GM21515 (cell line): ENCODE data around the gene RABL6.

ENCODE experiments used
- ATAC-seq: cut with Tn5 transposase; IDR thresholded peaks from one replicate; pipeline ENCODE4 v1.9.1; 2021; ENCODE audit not compliant: unreplicated experiment

The RABL6 gene

DNA sequence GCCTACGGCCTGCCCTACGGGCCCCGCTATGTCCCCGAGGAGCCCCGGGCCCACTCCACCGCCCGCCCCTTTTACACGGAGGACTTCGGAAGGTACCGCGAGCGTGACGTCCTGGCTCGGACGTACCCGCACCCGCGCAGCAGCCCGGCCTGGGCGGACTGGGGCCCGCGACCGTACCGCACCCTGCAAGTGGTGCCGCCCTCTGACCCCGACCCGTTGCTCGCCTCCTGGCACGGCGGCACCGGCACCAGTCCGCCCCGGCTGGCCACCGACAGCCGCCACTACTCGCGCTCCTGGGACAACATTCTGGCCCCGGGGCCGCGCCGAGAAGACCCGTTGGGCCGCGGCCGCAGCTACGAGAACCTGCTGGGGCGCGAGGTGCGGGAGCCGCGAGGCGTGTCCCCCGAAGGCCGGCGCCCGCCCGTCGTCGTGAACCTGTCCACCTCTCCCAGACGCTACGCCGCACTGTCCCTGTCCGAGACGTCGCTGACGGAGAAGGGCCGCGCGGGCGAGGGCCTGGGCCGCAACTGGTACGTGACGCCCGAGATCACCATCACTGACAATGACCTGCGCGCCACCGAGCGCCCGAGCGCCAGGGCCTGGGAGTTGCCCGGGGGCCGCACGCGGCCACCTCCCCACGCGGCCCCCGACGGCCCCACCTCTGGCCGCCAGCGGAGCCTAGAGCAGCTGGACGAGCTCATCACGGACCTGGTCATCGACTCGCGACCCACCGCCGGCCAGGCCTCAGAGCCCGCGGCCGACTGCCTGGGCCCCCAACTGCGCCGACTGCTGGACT lies 37.9 kb downstream of the RABL6 start:
- no peak for ATAC-seq

DNA sequence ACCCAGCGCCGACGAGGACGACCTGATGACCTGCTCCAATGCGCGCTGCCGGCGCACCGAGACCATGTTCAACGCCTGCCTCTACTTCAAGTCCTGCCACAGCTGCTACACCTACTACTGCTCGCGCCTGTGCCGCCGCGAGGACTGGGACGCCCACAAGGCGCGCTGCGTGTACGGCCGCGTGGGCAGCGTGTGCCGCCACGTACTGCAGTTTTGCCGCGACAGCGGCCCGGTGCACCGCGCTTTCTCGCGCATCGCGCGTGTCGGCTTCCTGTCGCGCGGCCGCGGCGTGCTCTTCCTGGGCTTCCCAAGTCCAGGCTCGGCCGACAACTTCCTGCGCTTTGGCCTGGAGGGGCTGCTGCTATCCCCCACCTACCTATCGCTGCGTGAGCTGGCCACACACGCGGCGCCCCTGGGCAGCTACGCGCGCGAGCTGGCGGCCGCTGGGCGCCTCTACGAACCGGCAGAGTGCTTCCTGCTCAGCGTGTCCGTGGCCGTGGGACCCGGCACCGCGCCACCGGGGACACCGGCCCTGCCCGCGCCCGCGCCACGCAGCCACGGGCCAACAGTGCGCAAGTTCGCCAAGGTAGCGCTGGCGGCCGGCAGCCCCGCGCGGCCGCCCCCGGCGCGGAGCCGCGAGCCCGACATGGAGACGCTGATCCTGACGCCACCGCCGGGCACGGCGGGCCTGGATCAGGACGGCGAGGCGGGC lies 38.8 kb downstream of the RABL6 start:
- no peak for ATAC-seq

DNA sequence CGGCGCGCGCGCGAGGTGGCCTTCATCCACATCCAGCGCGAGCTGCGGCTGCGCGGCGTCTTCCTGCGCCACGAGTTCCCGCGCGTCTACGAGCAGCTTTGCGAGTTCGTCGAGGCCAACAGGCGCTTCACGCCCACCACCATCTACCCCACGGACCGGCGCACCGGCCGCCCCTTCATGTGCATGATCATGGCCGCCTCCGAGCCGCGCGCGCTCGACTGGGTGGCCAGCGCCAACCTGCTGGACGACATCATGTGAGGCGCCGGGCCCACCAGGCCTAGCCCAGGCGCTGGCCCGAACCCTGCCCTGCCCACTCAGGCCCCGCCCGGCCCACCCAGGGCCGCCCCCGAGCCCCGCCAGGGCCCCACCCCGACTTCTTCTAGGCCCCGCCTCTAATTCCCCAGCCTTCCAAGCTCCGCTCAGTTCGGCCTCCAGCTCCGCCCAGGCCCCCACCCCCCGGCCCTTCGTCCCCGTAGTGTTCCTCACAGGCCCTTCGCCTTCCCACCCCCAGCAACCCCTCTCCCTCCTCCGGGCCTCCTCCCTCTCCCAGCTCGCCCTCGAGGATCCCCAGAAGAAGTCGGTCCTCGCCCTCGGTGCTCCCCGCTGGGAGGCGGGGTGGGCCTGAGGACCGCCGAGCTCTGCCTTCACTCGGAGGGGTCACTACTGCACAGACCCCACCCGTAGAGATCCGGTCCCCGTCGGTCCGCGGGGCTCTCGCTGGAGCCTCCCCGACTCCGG lies 39.5 kb downstream of the RABL6 start:
- no peak for ATAC-seq

DNA sequence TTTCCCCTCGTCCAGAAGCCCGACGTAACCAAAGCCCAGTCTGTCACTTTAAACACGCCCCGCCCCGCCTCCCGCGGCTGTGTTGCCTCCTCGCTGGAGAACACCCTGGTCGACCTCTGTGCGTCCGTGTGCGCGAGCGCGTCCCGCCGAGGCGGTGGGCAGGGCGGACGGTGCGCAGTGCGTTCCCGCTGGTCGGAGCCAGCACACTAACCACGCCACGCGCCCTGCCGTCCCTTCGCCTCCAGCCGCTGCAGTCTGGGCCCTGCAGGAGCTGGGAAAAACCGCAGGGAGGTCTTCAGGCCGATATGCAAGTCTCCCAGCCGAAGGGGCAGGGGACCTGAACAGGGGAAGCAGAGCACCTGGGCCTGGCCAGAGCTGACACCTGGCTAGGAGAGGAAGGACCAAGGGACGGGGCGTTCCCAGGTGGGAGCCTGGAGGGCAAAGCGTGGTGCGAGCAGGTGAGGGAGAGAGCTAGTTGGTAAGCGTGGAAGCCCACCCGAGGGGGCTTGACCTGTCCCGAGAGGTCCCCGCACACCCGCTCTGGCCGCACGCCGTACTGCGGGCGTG lies 40.2 kb downstream of the RABL6 start:
- ATAC-seq = no peak

DNA sequence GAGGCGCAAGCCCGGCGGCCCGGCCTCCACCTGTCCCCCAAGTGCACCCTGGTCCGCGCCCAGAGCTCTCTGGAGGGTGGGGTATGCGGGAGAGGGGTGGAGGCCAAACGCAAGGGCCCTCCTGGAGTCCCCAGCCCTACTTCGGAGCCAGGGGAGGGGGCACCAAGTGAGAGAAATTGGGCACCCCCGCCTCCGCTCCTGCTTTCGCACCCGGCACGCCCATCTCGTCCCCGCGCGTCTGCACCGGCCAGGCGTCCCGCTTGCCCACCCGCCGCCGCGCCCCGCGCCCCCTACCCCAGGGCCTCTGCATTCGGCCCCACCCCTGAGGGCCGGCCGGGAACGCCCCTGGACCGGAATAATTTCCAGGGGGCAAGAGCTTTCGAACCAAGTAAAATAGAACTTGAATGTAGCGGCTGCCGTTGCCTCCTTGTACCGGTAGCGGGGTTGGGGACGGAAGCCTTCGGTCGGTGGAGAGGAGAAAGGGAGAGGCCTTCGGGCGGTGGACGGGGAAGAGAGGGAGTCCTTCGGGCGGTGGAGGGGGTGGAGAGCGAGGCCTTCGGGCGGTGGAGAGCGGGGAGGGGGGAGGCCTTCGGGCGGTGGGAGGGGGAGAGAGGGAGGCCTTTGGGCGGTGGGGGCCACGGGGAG lies 40.8 kb downstream of the RABL6 start:
- no peak for ATAC-seq

DNA sequence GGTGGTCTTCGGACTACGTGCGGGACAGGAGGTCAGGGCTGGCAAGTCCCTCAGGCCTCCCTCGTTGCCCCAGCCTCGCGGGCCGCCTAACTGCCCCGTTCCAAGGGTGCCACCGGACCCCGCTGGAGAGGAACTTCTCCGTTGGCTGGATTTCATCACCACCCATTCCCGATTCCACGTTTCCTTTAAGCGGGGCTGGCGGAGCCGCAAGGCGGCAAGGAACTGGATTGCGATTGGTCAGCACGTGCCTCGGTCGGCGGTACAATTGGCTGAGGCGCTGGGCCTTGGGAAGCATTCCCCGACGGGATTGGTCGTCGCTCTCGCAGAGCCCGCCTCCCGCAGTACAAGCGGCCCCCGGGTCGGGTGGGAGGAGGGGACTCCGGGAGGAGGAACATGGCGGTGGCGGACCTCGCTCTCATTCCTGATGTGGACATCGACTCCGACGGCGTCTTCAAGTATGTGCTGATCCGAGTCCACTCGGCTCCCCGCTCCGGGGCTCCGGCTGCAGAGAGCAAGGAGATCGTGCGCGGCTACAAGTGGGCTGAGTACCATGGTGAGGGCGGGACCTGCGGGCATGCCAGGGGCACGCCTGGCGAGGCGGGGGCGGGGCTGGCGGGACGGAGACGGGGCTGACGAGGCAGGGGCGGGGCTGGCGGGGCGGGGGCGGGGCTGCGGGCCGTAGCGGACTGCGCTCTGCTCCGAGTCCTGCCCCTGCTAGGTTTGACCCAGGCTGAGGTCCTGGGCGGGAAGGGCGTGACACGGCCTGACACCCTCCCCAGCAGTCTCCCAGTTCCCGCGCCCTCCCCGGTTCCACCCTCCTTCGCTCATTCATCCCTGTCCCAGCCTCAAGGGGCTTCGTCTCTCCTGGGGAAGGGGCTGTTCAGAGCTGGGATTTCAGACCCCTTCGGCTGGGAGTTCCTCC lies 41.6 kb downstream of the RABL6 start, which contains the start of gene PHPT1:
Gene PHPT1 (plus strand): TSS at position 372 of the 922 bp plus-strand sequence. CDS start 22 bp downstream, at position 394.
- ATAC-seq = peak; percentile 73

DNA sequence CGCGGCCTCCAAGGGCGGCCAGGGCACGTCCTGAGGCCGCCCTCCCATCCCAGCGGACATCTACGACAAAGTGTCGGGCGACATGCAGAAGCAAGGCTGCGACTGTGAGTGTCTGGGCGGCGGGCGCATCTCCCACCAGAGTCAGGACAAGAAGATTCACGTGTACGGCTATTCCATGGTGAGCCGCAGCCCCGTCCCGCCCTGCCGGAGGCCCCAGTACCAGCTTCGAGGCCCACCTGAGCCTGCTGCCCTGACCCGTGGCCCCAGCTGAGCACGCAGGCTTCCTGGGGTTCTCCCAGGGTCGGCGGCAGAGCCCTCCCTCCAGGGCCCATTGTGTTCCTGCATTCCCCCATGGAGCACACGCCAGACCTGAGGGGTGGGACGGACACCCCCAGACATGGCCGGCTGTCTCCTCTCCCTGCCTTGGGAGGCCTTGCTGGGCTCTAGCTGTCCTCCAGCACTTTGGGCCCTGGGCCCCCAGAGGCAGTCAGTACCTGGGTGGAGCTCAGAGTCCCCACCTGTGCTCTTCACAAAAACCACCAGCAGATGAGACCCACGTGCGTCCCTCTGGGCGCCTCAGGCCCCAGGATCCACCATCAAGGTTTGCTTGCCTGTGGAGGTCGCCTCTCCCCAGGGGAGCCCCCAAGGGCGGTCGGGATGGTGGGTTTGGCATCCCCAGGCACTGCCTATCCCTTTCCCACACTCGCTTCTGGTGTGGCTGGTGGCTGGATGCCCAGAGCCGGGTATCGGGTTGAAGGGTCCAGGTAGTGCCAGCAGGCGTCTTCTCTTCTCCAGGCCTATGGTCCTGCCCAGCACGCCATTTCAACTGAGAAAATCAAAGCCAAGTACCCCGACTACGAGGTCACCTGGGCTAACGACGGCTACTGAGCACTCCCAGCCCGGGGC lies 42.5 kb downstream of the RABL6 start:
- no peak for ATAC-seq

DNA sequence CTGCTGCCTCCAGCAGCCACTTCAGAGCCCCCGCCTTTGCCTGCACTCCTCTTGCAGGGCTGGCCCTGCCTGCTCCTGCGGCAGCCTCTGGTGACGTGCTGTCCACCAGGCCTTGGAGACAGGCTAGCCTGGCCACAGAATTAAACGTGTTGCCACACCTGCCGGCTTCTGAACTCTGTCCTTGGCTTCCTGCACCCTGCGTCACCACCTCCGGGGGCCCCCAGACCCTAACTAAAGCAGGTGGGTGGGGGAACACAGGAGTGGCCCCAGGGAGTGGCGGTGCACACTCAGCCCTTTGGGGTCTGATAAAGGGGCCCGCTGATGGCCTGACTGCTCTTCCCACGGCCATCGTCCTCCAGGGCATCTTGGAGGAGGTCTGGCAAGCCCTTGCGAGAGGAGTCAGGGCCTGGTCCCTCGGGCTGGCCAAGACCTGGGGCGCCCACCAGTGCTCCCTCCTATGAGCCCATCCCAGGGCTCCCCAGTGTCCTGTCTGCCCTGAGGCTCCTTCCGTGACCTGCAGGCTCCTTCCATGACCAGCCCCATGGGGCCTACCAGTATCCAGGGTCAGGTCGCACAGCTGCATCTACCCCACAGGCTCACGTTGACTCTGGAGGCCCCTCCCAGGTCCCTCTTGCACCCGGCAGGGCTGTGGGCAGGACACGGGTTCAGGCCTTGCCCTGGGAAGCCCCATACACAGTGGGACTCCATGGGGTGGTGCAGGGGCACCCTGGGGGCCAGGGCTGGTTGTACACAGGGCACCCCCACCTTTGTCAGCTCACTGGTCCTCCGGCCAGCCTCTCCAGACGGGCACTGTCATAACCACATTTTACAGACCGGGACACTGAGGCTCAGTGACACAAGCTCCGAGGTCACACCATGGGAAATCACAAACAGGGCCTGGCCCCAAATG lies 43.4 kb downstream of the RABL6 start:
- ATAC-seq = no peak

DNA sequence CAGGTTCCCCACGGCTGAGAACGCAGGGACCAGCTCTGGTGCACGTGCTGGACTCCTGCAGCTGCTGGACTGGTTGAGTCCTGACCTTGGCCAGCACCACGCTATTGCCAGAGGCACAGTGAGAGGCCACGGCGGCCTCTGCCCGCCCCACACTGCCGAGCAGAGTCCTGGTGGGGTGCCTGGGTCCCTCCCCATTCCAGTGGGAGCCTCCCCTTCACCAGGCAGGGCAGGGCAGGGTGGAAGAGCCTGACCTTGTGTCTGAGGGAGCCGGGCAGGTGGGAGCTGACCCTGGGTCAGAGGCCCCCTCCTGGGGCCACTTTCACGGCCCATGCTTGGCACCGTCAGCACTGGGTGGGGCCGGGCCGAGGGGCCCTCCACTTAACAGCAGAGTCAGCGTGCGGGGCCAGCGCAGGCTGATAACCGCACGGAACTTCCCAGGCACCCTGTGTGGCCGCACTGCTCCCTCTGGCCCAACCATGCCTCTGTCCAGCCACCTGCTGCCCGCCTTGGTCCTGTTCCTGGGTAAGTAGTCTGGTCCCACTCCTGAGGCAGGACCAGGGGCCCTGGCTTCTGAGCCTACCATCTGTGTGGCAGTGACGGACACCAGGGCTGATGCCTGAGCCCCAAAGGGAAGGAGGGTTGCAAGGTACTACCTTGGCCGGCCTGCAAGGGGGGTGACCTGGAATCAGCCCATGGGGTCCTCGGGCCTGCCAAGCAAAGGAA lies 44.4 kb downstream of the RABL6 start, which contains the start of gene MAMDC4:
Gene MAMDC4 (plus strand): TSS at position 406 of the 723 bp plus-strand sequence. CDS start 71 bp downstream, at position 477.
- ATAC-seq = no peak

DNA sequence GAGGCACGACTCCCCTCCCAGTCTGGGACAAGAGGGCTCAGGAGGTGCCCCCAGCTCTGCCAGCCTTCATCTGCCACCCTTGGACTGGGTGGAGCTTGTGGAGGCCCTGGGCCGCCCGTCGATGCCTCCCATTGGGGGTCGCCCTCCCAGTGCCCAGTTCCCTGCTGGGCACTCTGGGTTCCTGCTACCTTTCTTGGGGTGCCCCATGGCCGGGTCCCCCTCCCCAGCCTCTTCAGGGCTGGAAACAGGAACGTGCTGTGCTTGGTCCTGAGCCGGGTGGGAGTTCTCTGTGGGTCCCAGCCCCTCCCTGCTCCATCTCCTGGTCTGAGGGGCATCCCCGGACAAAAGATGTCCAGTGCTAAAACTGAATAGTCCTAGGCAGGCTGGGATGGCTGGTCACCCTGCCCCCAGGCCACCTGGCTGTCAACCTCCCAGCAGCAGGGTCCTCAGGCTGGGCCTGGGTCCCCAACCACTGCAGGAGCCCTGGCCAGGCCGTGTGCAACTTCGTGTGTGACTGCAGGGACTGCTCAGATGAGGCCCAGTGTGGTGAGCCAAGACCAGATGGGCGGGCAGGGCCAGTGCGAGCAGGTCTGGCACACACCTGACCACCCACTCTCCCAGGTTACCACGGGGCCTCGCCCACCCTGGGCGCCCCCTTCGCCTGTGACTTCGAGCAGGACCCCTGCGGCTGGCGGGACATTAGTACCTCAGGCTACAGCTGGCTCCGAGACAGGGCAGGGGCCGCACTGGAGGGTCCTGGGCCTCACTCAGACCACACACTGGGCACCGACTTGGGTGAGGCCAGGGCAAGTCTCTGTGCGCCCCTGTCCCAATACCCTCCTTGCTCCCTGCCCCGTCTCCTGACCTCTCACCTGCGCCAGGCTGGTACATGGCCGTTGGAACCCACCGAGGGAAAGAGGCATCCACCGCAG lies 45.2 kb downstream of the RABL6 start:
- no peak for ATAC-seq

DNA sequence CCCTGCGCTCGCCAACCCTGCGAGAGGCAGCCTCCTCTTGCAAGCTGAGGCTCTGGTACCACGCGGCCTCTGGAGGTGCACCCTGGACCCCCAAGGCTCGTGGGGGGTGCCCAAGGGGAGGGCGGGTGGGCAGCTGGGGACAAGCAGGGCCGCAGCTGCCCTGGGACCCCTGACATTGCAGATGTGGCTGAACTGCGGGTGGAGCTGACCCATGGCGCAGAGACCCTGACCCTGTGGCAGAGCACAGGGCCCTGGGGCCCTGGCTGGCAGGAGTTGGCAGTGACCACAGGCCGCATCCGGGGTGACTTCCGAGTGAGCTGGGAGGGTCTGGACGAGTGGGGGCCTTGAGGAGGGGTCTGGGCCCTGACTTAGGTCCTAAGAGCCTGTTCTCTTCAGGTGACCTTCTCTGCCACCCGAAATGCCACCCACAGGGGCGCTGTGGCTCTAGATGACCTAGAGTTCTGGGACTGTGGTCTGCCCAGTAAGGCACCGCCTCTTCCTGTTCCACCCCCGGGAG lies 45.9 kb downstream of the RABL6 start:
- no peak for ATAC-seq

DNA sequence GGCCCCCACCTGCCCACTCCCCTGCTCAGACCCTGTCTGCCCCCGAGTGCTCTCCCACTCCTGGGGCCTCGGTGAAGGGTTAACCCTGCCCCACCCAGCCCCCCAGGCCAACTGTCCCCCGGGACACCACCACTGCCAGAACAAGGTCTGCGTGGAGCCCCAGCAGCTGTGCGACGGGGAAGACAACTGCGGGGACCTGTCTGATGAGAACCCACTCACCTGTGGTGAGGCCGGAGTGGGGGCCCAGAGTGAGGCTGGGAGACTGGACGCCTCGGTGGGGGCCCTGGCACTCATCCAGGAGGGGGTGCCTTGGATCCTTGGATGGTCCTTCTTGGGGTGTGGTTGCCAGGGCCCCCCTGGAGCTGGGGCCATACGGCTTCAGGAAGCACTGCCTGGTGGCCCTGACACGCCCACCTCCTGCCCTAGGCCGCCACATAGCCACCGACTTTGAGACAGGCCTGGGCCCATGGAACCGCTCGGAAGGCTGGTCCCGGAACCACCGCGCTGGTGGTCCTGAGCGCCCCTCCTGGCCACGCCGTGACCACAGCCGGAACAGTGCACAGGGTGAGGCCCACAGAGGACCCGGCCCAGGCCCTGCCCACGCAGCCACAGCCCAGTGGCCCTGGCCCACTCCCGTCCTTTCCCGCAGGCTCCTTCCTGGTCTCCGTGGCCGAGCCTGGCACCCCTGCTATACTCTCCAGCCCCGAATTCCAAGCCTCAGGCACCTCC lies 46.5 kb downstream of the RABL6 start:
- ATAC-seq = no peak

DNA sequence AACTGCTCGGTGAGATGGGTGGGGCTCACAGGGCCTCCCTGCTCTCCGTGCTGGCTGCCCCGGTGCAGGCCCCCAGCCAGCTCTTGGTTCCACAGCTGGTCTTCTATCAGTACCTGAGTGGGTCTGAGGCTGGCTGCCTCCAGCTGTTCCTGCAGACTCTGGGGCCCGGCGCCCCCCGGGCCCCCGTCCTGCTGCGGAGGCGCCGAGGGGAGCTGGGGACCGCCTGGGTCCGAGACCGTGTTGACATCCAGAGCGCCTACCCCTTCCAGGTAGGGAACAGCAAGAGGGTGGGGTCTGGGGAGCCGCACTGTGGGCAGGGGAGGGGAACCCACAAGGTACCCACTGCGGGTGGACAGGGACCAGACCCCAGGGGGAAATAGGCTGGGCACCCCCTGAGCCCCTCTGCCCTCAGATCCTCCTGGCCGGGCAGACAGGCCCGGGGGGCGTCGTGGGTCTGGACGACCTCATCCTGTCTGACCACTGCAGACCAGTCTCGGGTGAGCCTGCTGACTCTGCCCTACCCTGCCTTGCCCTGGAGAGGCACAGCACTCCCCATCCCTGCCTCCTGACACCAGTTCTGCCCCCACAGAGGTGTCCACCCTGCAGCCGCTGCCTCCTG lies 47.2 kb downstream of the RABL6 start:
- ATAC-seq = no peak

DNA sequence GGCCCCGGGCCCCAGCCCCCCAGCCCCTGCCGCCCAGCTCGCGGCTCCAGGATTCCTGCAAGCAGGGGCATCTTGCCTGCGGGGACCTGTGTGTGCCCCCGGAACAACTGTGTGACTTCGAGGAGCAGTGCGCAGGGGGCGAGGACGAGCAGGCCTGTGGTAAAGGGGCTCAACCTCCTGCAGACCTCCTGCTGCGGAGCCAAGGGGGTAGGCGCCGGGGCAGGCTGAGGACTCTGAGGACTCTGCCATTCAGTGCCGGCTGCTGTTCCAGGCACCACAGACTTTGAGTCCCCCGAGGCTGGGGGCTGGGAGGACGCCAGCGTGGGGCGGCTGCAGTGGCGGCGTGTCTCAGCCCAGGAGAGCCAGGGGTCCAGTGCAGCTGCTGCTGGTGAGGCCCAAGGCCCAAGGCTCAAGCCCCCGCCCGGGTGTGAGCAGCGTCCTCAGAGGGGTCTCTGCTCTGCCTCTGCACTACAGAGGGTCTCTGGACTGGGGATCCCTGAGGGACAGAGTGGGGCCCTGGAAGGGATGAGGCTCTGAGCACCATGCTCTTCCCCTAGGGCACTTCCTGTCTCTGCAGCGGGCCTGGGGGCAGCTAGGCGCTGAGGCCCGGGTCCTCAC lies 47.8 kb downstream of the RABL6 start:
- no peak for ATAC-seq
